ENCODE data around the gene SLC24A3. TPM values are rescaled to one million over a fixed set of nuclear protein-coding genes. Genes with fewer than 3 reads are reported as not detected.

Gene SLC24A3
- total and polyA plus RNA-seq, 12 donors, result 0.21 to 2.6 (median 0.84) TPM

- no peak overlapping the region for H3K4me3 ChIP-seq
Measured at GRCh38 chr20:19511931-19512330, 299.5 kb downstream of the SLC24A3 start.

GRCh38 chr20:19512886-19513677, 300.6 kb downstream of the SLC24A3 start:
- H3K9me3 ChIP-seq, result no peaks in the 10 kb centered on the region
- H3K27ac ChIP-seq, result no peak overlapping the region
- no peaks in the 10 kb centered on the region for H3K27me3 ChIP-seq
- no peaks in the 10 kb centered on the region for H3K36me3 ChIP-seq
- no peak overlapping the region for H3K4me3 ChIP-seq
- intact Hi-C loops (cut with DNase I), result no loop called here
- no peak for ATAC-seq
- no peaks in the 10 kb centered on the region for H3K4me1 ChIP-seq
- 51 to 63% methylated on average over 3 of the region's 3 CpGs for WGBS, 2 donors
- DNase-seq, result no peak
- no peak for TF ChIP-seq CTCF (IDR thresholded peaks at IDR 0.05)

More at GRCh38 chr20:19511931-19512330, 299.5 kb downstream of the SLC24A3 start:
- Histone ChIP-seq H3K4me1 (no peaks in the 10 kb centered on the region), H3K36me3 (no peaks in the 10 kb centered on the region), H3K9me3 (no peaks in the 10 kb centered on the region), H3K27me3 (peaks cover 0 to 4% (median 0%) of the 10 kb centered on the region in 7 donors), H3K27ac (no peak overlapping the region)
- no peak for TF ChIP-seq CTCF (IDR thresholded peaks at IDR 0.05)
- intact Hi-C loops (cut with DNase I), result no loop called here
- 71 to 87% methylated on average over 4 of the region's 4 CpGs for WGBS, 2 donors
- no peak for ATAC-seq
- no peak for DNase-seq

DNA sequence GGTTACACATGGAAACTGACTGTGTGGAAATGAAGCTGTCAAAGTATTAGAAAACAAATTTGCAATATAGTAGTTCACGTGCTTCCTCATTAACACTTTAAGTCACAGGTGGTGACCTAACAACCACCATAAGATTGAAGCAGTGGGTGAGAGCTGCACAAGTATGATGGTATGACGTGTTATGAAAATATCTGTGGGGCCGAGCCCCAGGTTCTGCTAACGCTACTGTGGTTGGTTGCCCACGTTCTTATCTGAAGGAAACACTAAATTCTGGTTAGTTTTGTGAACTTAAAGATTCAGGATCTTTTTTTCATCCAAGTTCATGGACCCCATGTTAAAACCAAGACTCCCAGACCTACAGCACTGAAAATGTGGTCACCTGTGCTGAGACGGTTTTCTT, 302.6 kb downstream of the SLC24A3 start:
- no peak for ATAC-seq
- 77 to 83% methylated on average over 6 of the region's 6 CpGs for WGBS, 2 donors
- no peak overlapping the region for H3K4me3 ChIP-seq
- no peaks in the 10 kb centered on the region for H3K9me3 ChIP-seq
- DNase-seq, result no peak
- H3K27ac ChIP-seq, result no peak overlapping the region
- H3K27me3 ChIP-seq, result no peaks in the 10 kb centered on the region
- intact Hi-C loops (cut with DNase I), result no loop called here
- no peak for TF ChIP-seq CTCF (IDR thresholded peaks at IDR 0.05)
- no peaks in the 10 kb centered on the region for H3K4me1 ChIP-seq
- no peaks in the 10 kb centered on the region for H3K36me3 ChIP-seq

DNA sequence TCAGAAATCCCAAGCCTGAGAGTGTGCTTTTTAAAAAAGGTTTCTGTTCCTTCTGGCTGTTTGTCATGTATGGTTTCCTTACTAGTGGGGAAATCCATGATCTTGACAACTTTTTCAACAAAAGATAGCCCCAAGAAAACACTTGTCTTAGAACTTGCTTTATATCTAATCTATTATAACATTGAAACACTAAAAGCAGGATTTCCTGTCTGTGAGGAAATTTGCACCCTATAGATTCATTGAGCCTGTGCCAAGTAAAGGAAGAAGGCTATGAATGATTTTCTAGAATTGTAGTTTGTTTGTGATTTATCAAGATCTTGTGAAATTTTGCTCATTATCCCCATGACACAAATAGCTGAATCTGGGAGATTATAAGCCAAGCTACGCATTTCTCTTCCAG, 307.0 kb downstream of the SLC24A3 start:
- intact Hi-C loops (cut with DNase I), result no loop called here
- no peak overlapping the region for H3K4me3 ChIP-seq
- no peak for TF ChIP-seq CTCF (IDR thresholded peaks at IDR 0.05)
- no peaks in the 10 kb centered on the region for H3K27me3 ChIP-seq
- no peaks in the 10 kb centered on the region for H3K4me1 ChIP-seq
- whole genome bisulfite sequencing, 2 donors, result 27 to 81% methylated on average over 1 of the region's 1 CpG
- ATAC-seq (no peak), DNase-seq (no peak)
- no peak overlapping the region for H3K27ac ChIP-seq
- H3K36me3 ChIP-seq, result no peaks in the 10 kb centered on the region
- H3K9me3 ChIP-seq, result no peaks in the 10 kb centered on the region
